ENCODE data around the gene OR8B12.
A peak's percentile ranks its signal among the peaks of the same experiment; 100 is the strongest.
"Not testable (repeated sequence)": the region's sequence is repeated elsewhere in the genome, so short reads cannot be mapped to it uniquely, and the experiment has no call there.

The OR8B12 gene

DNA sequence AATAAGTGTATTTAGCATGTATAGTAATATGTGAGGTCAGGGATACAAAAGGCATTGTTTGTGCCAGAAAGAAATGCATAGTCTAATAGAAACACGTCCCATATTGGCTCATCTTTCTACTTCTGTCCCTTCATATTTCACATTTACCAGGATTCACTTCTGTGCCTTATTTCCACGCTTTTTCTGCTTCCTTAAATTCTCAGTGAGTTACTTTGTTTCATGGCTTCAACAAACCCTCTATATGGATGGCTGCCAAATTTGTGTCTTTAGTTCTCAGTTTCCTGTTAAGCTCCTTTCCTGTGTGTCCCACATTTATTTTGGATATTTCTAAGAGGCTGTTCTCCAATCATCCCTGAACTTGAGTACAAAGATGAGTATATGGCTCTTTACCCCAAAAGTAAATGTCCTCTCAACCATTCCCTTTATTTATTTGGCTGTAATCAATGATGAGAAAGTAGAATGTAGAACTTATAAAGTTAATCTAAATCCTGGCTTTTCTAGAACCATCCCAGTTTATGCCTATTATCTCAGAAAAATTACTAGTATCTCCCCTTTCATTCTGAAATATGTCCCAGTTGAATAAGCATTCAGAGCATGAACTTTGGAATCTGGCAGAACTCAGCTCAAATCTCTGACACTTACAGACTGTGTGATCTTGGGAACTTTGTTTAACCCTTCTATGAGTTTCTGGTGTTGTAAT, 23.5 kb downstream of the OR8B12 start:
- DNase-seq, result no peak

- DNase-seq, result peak; percentile 5 to 43
These were observed 24.4 kb downstream of the OR8B12 start for GRCh38 chr11:124518989-124519451.

DNA sequence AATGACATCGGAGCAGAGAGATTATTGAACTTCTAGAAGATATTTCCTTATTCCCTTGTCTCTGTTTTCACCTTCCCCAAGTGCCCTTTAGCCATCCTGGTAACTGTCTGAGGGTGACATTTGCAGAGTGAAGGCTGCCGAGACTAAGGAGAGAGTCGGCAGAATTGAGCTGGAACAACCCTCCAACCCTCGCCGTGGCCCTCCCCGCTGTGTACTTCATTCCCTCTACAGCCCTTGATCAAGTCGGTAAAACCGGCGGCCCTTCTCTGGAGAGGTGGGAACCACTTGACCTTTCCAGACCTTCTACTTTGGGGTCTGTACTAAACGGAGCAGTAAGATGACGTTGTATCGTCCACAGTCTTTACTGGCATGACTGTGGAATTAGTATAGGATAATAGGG, 26.1 kb downstream of the OR8B12 start:
- no peak for DNase-seq

GRCh38 chr11:124514675-124515074, 28.8 kb downstream of the OR8B12 start:
- DNase-seq, result not testable (repeated sequence)

GRCh38 chr11:124514131-124514530, 29.3 kb downstream of the OR8B12 start:
- no peak for DNase-seq

DNA sequence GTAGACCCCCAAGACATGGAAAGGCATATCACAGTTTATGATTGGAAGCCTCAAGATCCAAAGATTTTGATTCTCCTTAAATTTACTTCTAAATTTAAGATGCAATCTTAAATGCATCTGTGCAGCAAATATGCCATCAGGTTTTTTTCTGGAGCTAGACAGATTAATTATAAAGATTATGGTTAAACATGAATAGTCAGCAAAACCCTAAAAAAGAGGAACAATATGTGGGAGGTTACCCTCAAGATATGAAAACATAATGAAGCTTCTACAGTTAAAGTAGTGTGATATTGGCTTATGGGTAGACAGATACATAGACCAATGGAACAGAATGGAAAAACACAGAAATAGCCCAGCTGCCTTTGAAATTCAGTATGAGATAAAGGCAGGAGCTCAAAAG, 31.7 kb downstream of the OR8B12 start:
- no peak for DNase-seq

- DNase-seq, result no peak
These were observed 33.2 kb downstream of the OR8B12 start for GRCh38 chr11:124510279-124510678.

- DNase-seq, result no peak
These were observed 43.7 kb downstream of the OR8B12 start for GRCh38 chr11:124499711-124500110.

GRCh38 chr11:124493016-124493655, 50.3 kb downstream of the OR8B12 start:
- DNase-seq, result no peak

Measured in NCI-H524 (cell line).